Stimulated activated CD4-positive, alpha-beta T cell treated with anti-CD3 and anti-CD28 coated beads, Interleukin-2, amount 100 ng/mL, for 24 hours (primary cell): Measurements from ENCODE around the gene PTGDR2.
"Not testable (repeated sequence)": the region's sequence is repeated elsewhere in the genome, so short reads cannot be mapped to it uniquely, and the experiment has no call there.

Experiments used
- DNase-seq, 2 donors: peaks; one replicate each; pipeline ENCODE4 v3.0.0-alpha.2; 2020

PTGDR2 gene

DNA sequence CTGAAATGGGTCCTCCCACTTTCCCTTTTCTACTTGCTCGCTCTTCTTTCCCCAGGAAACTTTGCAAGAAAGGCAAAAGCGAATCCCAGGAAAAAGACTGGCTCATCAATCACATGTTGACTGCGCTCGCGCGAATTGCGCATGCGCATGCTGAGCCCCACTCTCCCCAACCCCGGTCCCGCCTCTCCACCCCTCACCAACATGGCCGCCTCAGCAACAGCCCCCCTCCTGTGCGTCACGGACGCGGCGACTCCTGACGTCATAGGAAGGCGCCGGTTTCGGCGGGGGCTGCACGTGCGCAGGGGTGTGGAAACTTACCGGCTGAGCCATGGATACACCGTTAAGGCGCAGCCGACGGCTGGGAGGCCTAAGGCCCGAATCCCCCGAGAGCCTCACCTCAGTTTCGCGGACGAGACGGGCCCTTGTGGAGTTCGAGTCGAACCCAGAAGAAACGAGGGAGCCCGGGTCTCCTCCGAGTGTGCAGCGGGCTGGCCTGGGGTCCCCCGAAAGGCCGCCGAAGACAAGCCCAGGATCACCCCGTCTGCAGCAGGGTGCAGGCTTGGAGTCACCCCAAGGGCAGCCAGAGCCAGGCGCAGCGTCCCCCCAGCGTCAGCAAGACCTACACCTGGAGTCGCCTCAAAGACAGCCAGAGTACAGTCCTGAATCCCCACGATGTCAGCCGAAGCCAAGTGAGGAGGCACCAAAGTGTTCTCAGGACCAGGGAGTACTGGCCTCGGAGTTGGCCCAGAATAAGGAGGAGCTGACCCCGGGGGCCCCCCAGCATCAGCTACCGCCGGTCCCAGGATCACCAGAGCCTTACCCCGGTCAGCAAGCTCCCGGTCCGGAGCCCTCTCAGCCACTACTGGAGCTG lies 13.7 kb downstream of the PTGDR2 start, which contains the start of gene CCDC86:
Gene CCDC86 (plus strand): TSS at position 317 of the 871 bp plus-strand sequence. CDS start 12 bp downstream, at position 329.
- DNase-seq, result peak; percentile 99

- no peak for DNase-seq
Observed at GRCh38 chr11:60840470-60841430, 15.0 kb downstream of the PTGDR2 start.

GRCh38 chr11:60838132-60838531 lies 17.6 kb downstream of the PTGDR2 start:
- DNase-seq, result no peak

DNA sequence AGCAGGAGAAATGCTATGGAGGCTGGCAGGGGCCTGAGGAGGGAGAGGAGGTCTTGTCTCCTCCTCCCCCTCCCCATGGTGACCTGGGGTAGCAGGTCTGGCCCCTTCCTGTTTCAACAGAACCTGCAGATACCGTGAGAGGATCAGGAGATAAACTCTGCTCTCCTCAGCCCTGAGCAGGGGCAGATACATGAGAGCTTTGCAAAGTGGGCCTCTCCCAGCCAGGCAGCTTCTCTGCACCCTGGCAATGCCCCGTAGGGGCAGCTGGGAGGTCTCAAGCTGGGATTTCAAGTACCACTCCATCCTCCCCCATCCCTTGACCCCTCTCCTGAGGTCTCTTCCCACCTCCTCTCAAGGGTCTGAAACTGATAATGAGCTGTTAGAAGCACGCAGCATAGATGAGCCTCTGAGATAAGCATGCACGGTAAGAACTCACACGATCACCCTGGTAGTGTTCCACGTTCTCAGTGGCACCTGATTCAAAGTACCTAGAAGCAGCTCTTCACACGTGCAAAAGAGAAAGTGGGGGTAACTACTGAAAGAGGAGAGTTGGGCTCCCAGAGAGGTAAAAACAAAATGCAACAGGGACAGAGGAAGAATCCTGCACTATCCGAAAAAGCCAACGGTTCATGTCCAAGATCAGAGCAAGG lies 18.8 kb downstream of the PTGDR2 start:
- no peak for DNase-seq

- no peak for DNase-seq
Observed at GRCh38 chr11:60835534-60835846, 20.3 kb downstream of the PTGDR2 start.

GRCh38 chr11:60834742-60835533 lies 20.8 kb downstream of the PTGDR2 start:
- DNase-seq, result no peak

DNA sequence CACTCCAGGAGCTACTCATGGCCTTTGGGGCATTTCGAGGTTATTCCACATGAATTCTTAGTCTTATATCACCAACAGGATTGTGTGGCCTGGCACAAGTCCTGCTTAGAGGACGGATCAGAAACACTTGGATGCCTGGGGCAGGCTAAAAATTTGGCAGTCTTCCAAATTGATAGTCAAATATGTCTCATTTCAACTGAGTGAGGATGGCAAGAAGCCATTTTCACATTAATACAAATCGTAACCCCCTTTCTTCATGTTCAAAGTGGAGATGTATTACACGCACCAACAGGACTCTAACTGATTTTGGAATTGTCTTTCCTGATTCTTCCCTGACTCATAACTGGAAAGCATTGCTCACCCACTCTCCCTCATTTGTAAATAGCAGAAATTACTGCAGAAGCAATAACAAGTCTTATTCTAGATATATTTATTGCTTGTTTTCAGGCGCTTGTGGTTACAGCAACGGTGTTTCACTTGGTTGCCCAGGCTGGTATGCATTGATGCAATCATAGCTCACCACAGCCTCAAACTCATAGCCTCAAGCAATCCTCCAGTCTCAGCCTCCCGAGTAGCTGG lies 24.2 kb downstream of the PTGDR2 start:
- no peak for DNase-seq

DNA sequence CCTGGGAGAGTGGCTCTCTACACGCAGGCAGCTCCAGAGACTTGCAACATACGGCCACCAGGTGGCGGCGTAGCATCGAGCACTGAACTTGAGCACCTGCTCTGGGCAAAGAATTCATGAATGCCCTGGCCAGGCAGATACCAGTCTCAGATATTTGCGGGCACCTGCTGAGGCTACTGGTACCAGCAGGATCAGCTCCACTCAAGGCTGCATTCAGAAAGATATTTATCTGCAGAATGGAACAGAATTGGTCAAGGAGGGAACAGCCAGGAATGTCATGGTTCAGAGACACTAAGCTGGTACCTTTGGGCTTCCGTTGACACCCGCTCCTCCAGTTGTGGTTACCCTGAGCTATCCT lies 24.6 kb downstream of the PTGDR2 start:
- DNase-seq, result peak; percentile 82 to 85

GRCh38 chr11:60830478-60831142 lies 25.1 kb downstream of the PTGDR2 start:
- no peak for DNase-seq

DNA sequence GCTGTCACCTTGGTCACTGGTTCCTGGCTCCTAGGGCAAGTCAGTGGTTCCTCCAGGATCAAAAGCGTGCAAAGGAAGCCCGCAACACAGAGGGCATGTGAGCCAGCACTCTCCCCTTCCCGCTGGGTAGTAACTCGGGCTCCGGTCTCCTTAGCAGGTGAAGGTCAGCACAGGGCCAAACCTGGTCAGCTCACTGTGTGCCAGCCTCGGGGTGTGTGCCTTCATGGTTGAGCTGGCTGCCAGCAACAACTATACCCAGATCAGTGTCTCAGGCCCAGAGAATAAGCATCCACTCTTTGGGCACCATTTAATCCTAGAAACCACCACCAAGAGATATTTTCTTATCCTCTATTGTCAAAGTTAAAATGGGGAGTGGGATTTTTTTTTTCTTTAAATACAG lies 30.0 kb downstream of the PTGDR2 start:
- no peak for DNase-seq

DNA sequence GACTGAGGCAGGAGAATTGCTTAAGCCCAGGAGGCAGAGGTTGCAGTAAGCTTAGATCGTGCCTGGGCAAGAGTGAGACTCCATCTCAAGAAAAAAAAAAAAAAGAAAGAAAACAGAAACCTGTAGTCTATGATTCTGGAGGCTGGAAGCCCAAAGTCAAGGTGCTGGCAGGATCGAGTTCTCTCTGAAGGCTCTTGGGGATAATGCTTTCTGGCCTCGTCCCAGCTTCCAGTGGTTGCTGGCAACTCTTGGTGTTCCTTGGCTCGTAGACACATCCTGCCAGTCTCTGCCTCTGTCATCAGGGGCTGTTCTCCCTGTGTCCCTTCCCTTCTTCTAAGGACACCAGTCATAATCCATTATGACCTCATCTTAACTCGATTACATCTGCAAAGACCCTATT lies 30.6 kb downstream of the PTGDR2 start:
- no peak for DNase-seq

- DNase-seq, result not testable (repeated sequence)
Observed at GRCh38 chr11:60823745-60824306, 31.9 kb downstream of the PTGDR2 start.

GRCh38 chr11:60821827-60822599 lies 33.7 kb downstream of the PTGDR2 start:
- DNase-seq, result no peak

GRCh38 chr11:60818057-60818456 lies 37.7 kb downstream of the PTGDR2 start:
- DNase-seq, result no peak

GRCh38 chr11:60816590-60817157 lies 39.1 kb downstream of the PTGDR2 start:
- no peak for DNase-seq

DNA sequence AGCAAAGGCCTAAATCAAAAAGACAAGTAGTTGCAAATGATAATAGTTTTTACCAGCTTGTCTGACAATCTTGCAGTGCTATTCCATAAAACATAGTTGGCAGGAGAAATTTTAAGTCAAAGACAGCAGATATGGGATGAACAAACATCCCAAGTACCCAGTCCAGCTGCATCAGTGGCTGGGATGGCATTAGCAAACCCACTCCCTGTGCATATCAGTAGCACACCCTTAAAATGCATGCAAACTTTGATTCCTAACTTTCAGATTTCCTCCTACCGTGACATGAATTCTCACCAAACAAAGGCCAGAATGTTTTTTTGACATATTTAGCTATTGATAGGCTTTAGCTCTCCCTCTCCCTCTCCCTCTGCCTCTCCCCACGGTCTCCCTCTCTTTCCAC lies 41.6 kb downstream of the PTGDR2 start:
- no peak for DNase-seq

DNA sequence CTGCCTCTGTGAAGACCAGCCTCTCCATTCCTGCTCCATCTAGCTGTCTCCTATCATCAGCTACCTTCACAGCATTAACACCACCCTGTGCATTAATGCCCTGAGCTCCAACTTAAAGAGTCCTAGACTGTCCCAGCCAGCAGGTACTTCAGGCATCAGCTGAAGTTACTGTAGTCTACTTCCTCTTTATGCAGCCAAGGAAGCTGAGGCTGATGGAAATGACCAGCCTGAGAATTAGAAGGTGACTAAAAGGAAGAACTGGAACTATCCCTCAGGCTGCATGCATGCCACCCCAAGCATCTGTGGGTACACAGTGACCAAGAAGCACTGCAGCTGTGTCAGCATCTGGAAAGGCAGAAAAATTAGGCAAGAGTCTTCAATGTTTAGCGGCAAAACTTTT lies 42.4 kb downstream of the PTGDR2 start:
- no peak for DNase-seq

DNA sequence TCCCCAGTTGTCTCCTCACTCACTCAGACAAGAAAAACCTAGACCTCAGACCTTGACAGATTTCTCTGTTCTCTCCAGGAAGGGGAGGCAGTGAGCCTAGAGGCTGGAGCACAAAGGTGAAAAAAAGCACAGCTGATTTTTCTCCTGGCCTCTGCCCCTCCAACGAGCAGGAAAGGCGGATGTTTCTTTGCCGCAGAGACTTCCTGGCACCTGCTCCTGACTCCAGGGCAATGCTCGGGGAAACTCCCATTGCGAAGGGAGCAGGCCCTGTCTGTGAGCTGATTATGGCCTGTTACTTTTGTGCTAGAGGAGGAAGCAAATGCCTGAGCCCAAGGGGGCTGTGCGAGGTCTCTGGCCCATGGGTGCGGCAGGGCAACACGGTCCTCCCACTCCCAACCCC lies 45.2 kb downstream of the PTGDR2 start:
- DNase-seq, result no peak

DNA sequence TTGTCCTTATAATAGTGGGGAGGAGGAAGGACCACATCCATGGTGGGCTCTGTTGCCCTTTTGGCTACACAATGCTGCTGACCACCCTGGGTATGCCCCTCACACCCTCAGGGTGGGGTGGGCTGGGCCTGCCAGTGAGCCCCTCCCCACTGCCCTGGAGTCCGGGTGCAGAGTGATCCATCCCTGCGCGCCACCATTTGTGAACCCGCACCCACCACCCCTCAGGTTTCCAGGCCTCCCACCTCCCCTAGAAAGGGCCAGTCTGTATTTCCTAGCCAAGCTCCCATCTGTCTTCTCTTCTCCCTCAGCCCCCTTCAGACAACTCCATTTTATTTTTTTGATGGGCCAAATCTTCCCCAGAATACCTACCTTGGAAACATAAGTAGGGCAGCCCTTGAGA lies 45.6 kb downstream of the PTGDR2 start:
- no peak for DNase-seq

GRCh38 chr11:60809691-60810090 lies 46.1 kb downstream of the PTGDR2 start:
- DNase-seq, result no peak
